Measurements from ENCODE around the gene COG4. TPM values are rescaled to one million over a fixed set of nuclear protein-coding genes. Genes with fewer than 3 reads are reported as not detected.

COG4 gene
- 41.7 and 45.8 TPM in 2 replicates for total RNA-seq

DNA sequence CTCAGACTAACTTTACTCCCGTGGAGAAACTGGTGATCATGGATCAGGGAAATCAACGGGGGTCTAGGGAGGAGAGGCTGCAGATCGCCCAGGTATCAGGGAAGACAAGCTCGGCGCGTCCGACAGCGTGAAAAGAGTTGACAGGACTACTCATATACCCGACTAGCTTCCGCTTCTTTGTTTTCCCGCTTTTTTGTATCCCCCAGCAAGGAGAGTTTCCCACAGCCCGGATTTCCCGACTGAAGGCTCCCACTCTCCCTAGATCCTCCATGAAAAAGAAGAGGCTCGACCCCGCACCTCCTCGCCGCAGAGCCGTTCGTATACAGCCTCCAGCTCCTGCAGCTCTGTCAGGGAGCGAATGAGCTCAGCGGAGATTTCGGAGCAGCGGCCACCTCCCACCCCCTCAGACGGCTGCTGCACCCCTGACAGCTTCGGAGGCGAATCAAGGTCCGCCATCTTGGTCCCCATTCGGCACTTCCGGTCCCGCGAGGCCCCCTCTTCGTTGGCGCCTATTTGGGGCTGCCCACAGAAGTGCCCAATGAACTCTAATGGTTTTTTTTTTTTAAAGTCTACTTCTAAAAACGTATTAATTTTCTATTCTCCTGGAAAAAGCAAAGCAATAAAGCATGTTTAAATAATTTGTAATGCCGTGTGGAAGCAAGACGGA lies at the start of gene COG4:
COG4 (minus strand) TSS at position 479 of the 667 bp plus-strand sequence; CDS start at position 468, 11 bp downstream.

DNA sequence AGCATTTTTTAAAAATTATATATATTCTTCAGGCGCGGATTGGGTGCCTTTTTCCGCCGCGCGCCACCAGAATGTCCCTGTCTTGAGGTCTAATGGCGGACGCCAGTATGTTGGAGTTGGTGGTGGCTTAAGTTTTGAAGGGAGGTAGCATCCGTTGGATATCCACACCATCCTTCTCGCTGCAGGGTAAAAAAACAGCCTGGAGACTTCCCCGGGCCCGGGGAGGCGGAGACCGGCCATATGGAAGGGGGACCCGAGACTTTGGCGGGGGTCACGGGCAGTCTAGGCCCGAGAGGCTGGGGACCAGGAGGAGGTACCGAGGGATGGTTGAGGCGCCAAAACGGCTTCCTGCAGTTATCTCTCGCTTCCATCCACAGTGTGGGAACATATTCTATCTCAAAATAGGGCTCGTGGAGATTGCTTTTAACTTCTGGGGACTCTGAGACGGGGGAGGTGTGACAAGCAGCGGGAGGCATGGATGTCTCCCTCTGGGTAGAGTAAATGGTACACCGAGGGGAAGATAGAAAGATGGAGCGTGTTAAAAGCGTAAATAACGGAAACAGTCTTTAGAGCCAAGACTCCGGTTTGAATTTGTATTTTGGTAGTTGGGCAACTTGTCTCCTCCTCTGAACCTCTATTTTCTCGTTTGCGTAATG lies 517 bp upstream of the COG4 start, which contains the start of gene SF3B3:
SF3B3 (plus strand) TSS at position 74 of the 656 bp plus-strand sequence. CDS start 2,841 bp downstream, outside the sequence.

DNA sequence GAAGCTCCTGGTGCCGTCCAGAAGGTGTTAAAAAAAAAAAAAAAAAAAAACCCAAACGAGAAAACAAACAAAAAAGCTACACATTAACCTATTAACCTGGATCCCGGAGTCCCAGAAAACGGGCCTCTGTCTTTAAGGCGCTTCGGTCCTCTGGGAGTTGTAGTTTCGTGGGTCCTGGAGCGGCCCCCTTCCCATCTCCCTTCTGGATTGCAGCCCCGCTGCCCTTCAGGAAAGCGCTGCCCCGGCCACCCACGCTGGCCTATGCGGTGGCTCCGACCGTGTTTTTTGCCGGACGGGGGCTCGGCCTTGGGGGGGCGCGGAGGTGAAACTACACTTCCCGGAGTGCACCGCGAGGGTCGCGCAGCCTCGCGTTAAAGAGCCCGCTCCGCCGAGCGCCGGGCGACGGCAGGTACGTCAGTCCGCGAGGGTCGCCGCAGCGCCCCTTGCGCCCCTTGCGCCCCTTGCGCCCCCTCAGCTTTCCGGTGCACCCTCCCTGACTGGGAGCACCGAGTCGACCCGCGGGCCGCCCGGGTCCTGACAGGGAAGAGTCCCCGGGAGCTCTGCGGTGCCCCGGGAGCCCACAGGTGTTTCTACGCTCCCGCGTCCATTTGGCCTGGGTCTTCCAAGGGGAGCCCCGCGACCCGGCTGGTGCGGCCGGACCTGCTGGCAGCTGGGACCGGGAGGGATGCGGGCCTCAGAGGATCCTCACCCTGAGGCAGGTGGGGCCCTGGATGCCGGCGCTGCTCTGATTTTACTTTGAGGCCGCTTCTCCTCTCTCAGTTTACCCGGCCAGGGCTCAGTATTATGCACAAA lies 68.9 kb downstream of the COG4 start, which contains the start of gene FCSK:
FCSK (plus strand) TSS at position 374 of the 813 bp plus-strand sequence. CDS start 8,596 bp downstream, outside the sequence.

DNA sequence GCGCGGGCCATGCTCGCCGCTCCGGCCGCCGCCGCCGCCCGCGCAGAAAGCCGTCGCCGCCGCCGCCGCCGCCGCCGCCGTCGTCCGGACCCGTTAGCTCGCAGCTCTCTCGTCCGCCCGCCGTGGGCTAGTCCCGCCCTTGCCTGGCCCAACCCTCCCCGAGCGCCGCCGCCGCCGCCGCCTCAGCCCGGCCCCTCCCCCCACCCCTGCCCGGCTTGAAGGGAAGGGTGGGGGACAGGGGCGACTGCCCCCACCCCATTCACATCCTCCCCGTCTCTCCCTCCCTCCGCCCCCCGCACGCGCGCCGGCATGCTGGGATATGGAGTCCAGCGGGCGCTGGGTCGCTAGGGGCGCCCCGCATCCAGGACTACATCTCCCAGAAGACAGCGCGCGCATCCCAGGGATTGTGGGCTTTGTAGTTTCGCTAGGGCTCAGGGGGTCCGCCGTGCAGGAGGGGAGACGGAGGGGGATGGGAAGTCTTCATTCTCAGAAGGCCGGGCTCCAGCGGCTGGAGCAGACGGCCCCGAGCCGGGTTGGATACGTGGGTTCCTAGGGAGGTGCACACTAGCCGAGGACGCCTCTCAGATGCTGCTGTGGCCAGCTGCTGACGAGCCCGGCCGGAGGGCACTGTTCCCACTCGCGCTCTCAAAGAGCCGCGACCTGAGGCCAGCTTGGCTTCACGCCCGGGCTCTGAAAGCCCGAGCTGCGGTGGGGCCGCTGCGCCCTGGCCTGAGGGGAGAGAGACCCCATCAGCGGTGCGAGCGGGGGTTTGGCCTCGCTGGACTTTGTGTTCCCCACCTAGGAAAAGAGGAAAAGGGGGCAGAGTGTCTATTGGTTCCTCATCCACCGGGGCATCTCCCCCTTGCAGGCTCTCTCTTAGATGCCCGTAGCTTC lies 84.1 kb downstream of the COG4 start, which contains the start of gene ST3GAL2:
ST3GAL2 (minus strand) TSS at position 132 of the 894 bp plus-strand sequence. CDS start 40,570 bp downstream, outside the sequence.

Other genes with a start within 250 kb of the COG4 start
- 126 and 145 TPM in 2 replicates for gene AARS1, start 234.0 kb downstream of the COG4 start, total RNA-seq
- gene DDX19B, start 224.4 kb downstream of the COG4 start, total RNA-seq, result 26.9 and 27.2 TPM in 2 replicates
- gene DDX19A, start 176.7 kb downstream of the COG4 start, total RNA-seq, result 25.2 and 32.1 TPM in 2 replicates
- 6.6 and 10.9 TPM in 2 replicates for gene ST3GAL2, start 84.5 kb downstream of the COG4 start, total RNA-seq
- gene FCSK, start 69.0 kb downstream of the COG4 start, total RNA-seq, result 9.8 and 9.9 TPM in 2 replicates
- 82.2 and 109 TPM in 2 replicates for gene SF3B3, start 262 bp upstream of the COG4 start, total RNA-seq
- gene IL34, start 123.0 kb upstream of the COG4 start, total RNA-seq, result 0.19 TPM in 1 of 2 replicates, not detected in the other
- 24.9 and 28.9 TPM in 2 replicates for gene MTSS2, start 162.5 kb upstream of the COG4 start, total RNA-seq